GOT3 (cell line): ENCODE measurements around the gene C1orf198.

Experiments
- DNase-seq: peaks from one replicate; lab custom pipeline; 2025; ENCODE audit warnings: mixed read lengths; lab: John Stamatoyannopoulos, UW

The C1orf198 gene

GRCh38 chr1:230833511-230833910 lies 34.8 kb downstream of the C1orf198 start:
- no peak for DNase-seq

- DNase-seq = no peak
Observed at GRCh38 chr1:230832476-230832875, 35.8 kb downstream of the C1orf198 start.

GRCh38 chr1:230831771-230832170 lies 36.5 kb downstream of the C1orf198 start:
- no peak for DNase-seq

- no peak for DNase-seq
Observed at GRCh38 chr1:230828421-230828820, 39.9 kb downstream of the C1orf198 start.

- no peak for DNase-seq
Observed at GRCh38 chr1:230827801-230828200, 40.5 kb downstream of the C1orf198 start.

- DNase-seq = no peak
Observed at GRCh38 chr1:230827081-230827681, 41.1 kb downstream of the C1orf198 start.

- DNase-seq = no peak
Observed at GRCh38 chr1:230826166-230826875, 42.0 kb downstream of the C1orf198 start.

GRCh38 chr1:230825761-230826160 lies 42.6 kb downstream of the C1orf198 start:
- DNase-seq = no peak

GRCh38 chr1:230824919-230825721 lies 43.2 kb downstream of the C1orf198 start:
- no peak for DNase-seq

- DNase-seq = no peak
Observed at GRCh38 chr1:230824551-230824918, 43.8 kb downstream of the C1orf198 start.

- no peak for DNase-seq
Observed at GRCh38 chr1:230823931-230824381, 44.4 kb downstream of the C1orf198 start.

GRCh38 chr1:230823426-230823825 lies 44.9 kb downstream of the C1orf198 start:
- no peak for DNase-seq

- DNase-seq = no peak
Observed at GRCh38 chr1:230822092-230822581, 46.2 kb downstream of the C1orf198 start.

GRCh38 chr1:230821346-230821745 lies 47.0 kb downstream of the C1orf198 start:
- DNase-seq = no peak

GRCh38 chr1:230820568-230820967 lies 47.8 kb downstream of the C1orf198 start:
- DNase-seq = no peak

GRCh38 chr1:230819976-230820375 lies 48.3 kb downstream of the C1orf198 start:
- no peak for DNase-seq

- no peak for DNase-seq
Observed at GRCh38 chr1:230818901-230819300, 49.4 kb downstream of the C1orf198 start.

GRCh38 chr1:230818367-230818766 lies 50.0 kb downstream of the C1orf198 start:
- no peak for DNase-seq

- DNase-seq = no peak
Observed at GRCh38 chr1:230816018-230816417, 52.3 kb downstream of the C1orf198 start.

- no peak for DNase-seq
Observed at GRCh38 chr1:230814949-230815692, 53.2 kb downstream of the C1orf198 start.

- no peak for DNase-seq
Observed at GRCh38 chr1:230812568-230812967, 55.8 kb downstream of the C1orf198 start.
